ENCODE results near the gene ISG20L2.
A peak's percentile ranks its signal among the peaks of the same experiment; 100 is the strongest.
"Not testable (repeated sequence)": the region's sequence is repeated elsewhere in the genome, so short reads cannot be mapped to it uniquely, and the experiment has no call there.

ISG20L2 gene

DNA sequence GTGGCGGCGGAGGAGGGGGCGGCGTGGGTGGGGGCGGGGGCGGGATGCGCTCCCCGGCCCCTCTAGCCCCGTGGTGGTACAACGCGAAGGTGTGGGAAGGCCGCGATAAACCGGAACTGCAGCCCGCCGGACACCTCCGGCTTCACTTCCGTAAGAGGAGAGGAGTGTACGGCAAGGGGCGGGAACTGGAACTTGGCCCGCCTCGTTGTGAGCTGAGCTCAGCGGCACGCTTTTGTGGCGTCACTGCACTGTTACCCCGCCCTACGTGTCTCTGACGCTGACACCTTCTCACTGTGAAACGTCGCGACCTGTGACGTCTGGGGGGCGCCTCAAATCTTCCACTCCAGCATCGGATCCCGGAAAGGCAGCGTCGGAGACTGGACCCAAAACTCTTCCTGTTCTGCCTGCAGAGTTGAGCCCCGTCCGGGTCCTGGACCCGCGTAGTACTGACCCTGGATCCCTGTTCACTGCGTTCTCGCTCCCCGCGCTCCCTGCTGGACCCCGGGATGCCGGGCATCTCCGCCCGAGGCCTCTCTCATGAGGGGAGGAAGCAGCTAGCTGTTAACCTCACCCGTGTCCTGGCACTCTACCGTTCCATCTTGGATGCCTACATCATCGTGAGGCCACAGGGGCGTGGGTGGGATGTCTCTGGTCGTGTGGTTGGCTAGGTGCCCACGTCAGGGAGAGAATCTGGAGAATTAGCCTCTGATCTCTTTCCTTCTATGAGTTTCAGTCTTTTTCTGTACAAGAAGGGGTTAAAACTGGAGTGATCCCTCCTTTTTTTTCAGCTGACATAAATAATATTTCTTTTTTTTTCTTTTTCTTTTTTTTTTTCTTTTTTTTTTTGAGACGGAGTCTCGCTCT, at the start of gene ISG20L2:
TSS of gene ISG20L2 (minus strand) at position 168 of the 864 bp plus-strand sequence. CDS start 1,114 bp downstream, outside the sequence.
- peak; percentile 98 for DNase-seq

DNA sequence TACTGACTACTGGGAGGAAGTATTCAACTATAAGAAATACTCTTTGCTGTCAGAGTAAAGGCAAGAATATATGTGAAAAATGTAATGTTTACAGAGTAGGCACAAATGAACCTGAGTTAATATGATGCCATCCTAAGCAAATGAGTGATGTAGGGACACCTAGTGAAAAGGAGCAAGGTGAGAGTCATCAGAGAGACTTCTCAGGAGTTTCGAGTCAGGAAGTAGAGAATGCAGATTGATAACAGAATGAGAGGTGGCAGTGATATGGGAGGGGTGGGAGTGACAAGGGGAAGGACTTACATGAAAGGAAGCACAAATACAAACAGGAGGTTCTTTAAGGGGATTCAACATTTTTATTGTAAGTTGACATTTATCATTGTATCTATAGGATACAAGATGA, 49.0 kb upstream of the ISG20L2 start:
- DNase-seq = no peak

- DNase-seq = no peak
These were observed 48.4 kb upstream of the ISG20L2 start for GRCh38 chr1:156776942-156777341.

DNA sequence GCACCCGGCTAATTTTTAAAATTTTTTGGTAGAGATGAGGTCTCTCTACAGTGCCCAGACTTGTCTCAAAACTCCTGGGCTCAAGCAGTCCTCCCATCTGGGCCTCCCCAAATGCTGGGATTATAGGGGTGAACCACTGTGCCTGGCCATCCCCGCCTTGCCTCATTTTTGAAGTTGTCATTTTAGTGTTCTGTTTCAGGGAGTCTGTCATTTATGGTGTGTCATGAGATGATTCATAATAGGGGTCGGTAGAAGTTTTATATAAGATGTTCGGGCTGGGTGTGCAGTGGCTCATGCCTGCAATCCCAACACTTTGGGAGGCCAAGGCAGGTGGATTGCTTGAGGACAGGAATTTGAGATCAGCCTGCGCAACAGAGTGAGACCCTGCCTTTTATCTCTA, 47.2 kb upstream of the ISG20L2 start:
- no peak for DNase-seq

DNA sequence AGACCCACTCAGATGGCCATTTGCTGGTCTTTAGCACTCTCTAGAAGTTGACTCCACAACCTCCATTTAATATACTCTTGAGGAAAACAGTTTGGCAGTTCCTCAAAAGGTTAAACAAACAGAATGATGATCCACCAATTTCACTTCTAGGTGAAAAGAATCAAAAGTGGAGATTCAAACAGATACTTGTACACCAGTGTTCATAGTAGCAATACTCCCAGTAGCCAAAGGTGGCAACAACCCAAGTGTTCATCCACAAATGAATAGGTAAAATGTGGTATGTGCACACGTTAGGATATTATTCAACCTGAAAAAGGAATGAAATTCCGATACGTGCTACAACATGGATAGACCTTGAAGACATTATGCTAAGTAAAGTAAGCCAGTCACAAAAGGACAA, 45.0 kb upstream of the ISG20L2 start:
- no peak for DNase-seq

DNA sequence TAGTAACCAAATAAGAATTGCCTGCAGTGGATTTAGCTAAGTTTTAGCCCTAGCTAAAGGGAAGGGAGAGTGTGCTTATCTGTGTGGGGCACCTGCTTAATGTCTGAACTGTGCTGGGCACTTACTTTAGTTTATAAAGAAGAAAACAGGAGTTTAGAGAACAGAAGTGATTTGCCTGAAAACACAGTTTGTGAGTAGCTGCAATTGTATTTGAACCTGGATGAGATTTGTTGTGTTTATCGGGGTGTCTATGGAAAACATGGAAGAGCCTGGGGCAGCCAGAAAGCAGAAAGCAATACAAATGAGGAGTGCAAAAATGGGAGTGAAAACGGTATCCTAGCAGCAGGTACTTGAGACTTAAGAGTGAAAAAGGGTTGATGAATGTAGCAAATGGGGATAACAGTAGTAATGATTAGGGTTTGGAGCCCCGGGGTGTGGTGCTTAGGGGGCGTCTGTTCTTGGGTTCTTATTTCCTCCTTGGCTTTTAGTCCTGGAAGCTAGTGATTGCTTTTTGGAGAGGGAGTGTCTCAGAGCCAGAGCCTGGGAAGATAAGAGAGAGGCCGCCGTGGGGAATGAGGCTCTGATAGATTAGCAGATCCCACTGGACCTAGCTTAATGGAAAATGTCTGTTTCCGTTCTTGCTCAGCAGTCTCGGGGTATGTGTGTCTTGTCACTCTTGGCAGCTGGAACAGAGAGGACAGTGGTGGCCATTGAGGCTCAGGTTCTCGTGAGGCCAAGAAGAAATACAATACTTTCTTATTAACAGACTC, 44.3 kb upstream of the ISG20L2 start:
- DNase-seq = no peak

- no peak for DNase-seq
These were observed 43.7 kb upstream of the ISG20L2 start for GRCh38 chr1:156772222-156772621.

GRCh38 chr1:156768610-156769295, 40.2 kb upstream of the ISG20L2 start:
- no peak for DNase-seq

GRCh38 chr1:156767879-156768604, 39.5 kb upstream of the ISG20L2 start:
- DNase-seq = peak; percentile 35

DNA sequence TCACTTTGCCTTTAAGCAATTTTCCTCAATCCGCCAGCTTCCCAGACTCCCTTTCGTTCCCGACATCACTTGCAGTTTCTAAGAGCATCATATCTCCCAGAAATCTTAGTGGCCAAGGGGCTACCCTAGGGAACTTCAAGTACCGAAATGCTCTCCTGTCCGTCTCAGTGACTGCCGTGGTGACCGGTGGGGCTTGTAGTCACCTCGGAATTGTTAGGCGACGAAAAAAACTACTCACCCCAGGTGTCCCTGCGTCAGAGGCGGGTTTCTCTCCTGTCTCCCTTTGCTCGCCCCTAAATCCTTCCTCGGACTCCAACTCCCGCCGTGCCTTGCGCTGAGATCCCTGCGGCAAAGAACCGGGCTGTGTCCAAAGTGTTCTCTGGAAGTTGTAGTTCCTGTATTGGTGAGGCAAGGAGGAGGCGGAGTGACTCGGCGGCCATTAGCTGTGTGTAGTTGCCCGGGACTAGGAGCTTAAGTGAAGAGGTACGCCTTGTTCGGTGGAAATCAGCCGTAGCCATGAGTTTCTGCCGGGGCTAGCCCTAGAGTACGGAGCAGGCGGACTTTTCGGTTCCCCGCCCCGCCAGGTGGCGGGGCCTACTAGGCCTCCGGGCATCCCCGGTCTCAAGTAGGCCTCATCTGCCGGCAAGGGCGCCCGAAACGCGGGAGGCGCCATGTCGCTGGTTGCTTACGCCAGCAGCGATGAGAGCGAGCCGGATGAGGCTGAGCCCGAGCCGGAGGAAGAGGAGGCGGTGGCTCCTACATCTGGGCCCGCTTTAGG, 38.7 kb upstream of the ISG20L2 start, which contains the start of gene PRCC:
TSS of gene PRCC (plus strand) at position 435 of the 778 bp plus-strand sequence. CDS start at position 672, 237 bp downstream.
- DNase-seq = peak; percentile 100

GRCh38 chr1:156766298-156767100, 37.9 kb upstream of the ISG20L2 start:
- no peak for DNase-seq

- no peak for DNase-seq
These were observed 37.1 kb upstream of the ISG20L2 start for GRCh38 chr1:156765666-156766065.

GRCh38 chr1:156765136-156765535, 36.6 kb upstream of the ISG20L2 start:
- not testable (repeated sequence) for DNase-seq

DNA sequence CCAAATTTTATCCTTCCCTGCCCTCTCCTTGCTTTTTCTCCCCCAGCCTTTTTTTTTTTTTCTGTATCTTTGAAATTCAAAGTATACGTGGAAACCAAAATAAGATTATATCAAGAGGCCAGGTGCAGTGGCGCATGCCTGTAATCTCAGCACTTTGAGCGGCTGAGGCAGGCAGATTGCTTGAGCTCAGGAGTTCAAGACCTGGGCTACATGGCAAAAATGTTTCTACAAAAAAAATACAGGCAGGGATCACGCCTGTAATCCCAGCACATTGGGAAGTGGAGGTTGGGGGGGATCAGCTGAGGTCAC, 32.2 kb upstream of the ISG20L2 start:
- no peak for DNase-seq

DNA sequence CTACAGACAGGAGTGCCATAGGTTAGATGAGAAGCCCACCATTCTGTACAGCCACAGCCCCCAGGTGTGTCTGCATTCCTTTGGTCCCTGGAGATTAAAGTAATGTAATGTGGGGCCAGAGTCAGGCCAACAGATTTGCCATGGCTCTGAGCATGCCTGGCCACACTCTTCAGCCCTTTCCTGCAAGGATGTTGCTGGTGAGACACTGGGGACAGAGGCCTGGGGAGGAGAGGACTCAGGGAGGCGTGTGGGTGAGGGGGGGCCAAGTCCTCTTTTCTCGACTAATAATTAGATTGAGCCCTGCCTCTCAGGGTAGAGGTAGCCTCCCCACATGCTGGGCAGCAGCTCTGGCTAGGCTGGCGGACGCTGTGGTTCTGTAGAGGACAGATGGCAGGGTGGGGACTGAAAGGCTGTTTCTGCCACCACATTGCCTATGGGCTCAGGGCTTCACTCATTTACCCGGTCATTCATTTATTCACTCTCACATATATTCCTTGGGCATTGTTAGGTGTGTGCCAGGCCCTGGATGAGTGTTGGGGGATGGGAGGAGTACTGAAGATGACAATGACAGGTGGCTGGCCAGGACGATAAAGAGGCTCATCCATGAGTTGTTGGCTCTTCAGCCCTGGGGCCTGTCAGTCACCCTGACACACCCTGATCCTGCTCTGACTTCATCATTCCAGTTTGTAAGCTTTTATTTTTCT, 31.7 kb upstream of the ISG20L2 start:
- no peak for DNase-seq

DNA sequence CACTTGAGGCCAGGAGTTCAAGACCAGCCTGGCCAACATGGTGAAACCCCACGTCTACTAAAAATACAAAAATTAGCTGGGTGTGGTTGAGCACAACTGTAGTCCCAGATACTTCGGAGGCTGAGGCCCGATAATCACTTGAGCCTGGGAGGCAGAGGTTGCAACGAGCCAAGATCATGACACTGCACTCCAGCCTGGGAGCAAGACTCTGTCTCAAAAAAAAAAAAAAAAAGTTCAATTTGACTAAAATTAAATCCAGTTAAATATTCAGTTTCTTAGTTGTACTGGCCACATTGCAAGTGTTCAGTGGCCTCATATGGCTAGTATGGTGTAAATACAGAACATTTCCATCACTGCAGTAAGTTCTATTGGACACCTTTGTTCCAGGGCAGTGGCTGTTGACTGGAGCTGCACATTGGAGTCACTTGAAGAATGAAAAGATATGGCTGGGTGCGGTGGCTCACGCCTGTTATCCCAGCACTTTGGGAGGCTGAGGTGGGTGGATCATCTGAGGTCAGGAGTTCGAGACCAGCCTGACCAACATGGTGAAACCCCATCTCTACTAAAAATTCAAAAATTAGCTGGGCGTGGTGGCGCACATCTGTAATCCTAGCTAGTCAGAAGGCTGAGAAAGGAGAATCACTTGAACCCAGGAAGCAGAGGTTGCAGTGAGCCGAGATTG, 29.1 kb upstream of the ISG20L2 start:
- not testable (repeated sequence) for DNase-seq

GRCh38 chr1:156756355-156756754, 27.8 kb upstream of the ISG20L2 start:
- no peak for DNase-seq

- DNase-seq = no peak
These were observed 27.0 kb upstream of the ISG20L2 start for GRCh38 chr1:156755527-156755950.

DNA sequence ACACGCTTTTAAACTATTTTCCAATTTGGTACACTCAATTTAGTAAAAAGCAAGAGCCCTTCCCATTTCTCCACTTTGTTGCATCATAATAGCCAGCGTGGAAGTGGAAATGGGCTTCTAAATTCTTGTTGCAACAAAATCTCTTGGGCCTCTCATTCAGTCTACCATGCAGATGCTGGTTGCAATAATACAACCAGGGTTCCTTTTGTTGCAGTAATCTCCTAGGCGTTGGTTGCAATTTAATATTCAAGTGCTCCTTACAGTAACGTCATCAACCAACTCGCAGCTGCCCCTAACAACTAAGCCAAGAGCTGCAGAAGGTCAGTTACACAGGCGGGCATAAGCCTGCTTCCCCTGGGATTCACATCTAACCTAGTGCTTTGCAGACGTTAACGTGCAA, 25.7 kb upstream of the ISG20L2 start:
- DNase-seq = no peak

Measured in EL (cell line).